HL-60/S4 (cell line): ENCODE data around the gene NARF.
"Not testable (repeated sequence)": the region's sequence is repeated elsewhere in the genome, so short reads cannot be mapped to it uniquely, and the experiment has no call there.

Experiments
- in situ Hi-C: fragments of 300-500 bp; cut with MboI; formaldehyde crosslinking; loops from 2 replicates; pipeline ENCODE4 v1.14.3; 2022; ENCODE audit warnings: low sequenced_read_pairs

Gene NARF

DNA sequence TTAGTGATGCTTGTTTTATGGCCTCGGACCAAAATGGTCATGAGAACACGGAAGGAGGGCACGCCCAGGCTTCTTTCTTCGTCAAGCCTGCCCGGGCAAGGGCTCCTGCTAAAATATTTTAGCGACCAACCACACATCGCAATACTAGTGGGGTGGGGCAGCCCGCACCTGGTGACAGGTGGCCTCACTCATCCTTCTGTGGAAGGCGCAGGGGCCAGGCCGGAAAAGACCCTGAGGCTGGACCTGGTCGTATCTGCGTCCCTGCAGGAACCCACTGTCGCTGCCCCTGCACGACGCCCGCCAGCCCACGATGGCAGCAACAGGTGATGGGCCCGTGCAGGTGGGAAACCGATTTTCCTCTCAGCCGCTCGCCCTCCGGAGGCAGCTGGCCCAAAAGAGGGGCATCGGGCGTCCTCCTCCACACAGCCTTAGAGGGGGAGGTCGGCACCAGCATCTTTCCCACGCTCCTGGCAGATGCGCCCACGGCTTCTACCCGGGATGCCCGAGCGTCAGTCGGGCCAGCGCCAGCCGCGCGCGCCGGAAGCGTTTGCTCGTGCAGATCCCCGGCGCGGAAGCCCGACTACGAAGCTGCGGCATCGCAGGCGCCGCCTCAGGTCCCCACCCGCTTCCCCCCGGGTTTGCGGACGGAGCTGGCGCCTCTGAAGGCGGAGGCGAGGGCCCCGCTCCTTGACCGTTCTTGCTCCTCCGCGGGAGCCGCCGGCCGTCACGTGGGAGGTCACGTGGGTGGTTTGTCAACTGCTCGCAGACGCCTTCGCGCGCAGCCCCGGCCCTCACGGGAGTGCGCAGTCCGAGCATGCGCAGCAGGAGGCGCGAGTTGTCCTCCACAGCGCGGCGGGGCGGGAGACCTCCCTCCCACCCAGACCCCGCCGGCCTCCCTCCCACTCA lies 38.2 kb downstream of the NARF start:
- in situ Hi-C loops: no loop called here

GRCh38 chr17:82497483-82498405 lies 39.2 kb downstream of the NARF start:
- in situ Hi-C loops: no loop called here

GRCh38 chr17:82502207-82502606 lies 43.7 kb downstream of the NARF start:
- in situ Hi-C loops: no loop called here

- in situ Hi-C loops: no loop called here
Observed at GRCh38 chr17:82503094-82503727, 44.7 kb downstream of the NARF start.

DNA sequence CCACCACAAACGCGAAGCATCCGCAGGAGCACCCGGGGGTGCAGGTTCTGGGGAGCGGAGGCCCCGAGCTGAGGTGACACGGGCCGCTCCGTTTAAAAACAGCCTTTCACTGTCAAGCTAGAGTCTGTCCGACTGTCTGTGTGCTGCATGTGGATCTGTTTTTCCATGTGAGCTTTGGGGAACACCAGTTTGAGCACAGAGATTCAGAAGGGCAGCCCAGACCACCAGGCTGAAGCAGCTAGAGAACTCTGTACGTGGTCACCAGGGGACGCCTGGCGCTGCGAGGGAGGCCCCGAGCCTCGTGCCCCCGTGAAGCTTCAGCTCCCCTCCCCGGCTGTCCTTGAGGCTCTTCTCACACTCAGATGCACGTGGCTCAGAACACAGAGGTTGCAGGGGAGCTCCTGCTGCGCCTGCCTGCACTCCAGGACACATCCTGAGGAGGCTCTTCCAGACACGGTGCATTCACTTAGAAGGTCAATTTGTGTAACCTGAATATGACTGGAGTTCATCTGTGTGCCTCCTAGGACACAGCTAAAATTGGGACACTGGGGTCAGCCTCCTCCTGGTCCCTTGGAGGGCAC lies 45.3 kb downstream of the NARF start:
- in situ Hi-C loops: no loop called here

DNA sequence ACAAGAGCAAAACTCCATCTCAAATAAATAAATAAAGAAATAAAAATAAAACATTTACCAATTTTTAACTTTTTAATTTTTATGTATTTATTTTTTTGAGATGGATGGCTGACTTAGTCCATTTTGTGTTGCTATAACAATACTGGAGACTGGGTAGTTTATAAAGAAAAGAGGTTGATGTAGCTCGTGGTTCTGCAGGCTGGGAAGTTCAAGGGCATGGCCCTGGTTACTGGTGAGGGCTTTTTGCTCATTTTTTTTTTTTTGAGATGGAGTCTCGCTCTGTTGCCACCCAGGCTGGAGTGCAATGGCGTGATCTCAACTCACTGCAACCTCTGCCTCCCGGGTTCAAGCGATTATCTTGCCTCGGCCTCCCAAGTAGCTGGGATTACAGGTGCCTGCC lies 46.8 kb downstream of the NARF start:
- in situ Hi-C loops: no loop called here

DNA sequence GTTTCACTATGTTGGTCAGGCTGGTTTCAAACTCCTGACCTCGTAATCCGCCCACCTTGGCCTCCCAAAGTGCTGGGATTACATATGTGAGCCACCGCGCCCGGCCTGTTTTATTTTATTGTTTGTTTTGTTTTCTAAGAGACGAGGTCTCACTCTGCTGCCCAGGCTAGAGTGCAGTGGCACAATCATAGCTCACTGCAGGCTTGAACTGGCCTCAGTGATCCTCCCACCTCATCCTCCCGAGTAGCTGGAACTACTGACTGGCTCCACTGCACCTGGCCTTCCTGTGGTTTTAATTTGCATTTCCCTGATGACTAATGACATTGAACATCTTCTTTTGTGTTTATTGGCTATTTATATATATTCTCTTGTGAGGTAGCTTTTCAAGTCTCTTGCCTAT lies 47.9 kb downstream of the NARF start:
- in situ Hi-C loops: not testable (repeated sequence)

GRCh38 chr17:82507631-82508175 lies 49.2 kb downstream of the NARF start:
- in situ Hi-C loops: no loop called here

DNA sequence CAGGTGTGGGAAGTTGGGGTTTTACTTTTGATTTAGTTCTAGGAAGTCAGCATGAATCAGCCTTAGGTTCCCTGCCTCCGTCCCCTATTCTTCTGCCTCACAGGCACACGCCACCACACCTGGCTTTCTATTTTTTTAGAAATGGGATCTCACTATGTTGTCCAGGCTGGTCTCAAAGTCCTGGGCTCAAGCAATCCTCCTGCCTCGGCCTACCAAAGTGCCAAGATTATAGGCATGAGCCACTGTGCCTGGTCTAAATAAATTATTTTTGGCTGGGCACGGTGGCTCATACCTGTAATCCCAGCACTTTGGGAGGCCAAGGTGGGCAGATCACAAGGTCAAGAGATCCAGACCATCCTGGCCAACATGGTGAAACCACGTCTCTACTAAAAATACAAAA lies 53.1 kb downstream of the NARF start:
- in situ Hi-C loops: not testable (repeated sequence)

DNA sequence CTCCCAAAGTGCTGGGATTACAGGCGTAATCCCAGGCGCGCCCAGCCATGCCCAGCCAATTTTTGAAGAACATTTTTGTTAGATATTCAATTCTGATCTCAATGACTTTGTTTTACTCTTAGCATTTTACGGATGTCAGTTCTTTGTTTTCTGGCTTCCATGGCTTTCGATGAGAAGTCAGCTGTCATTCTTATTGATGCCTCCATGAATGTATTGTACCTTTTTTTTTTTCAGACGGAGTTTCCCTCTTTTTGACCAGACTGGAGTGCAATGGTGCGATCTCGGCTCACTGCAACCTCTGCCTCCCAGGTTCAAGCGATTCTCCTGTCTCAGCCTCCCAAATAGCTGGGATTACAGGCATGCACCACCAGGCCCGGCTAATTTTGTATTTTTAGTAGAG lies 55.3 kb downstream of the NARF start:
- in situ Hi-C loops: not testable (repeated sequence)

- in situ Hi-C loops: no loop called here
Observed at GRCh38 chr17:82517230-82517865, 58.8 kb downstream of the NARF start.

- in situ Hi-C loops: no loop called here
Observed at GRCh38 chr17:82518826-82519810, 60.6 kb downstream of the NARF start, which contains the start of gene FOXK2. Gene FOXK2 (plus strand): TSS chr17:82519732. CDS start chr17:82519889, 157 bp downstream.

GRCh38 chr17:82519971-82520903 lies 61.7 kb downstream of the NARF start:
- in situ Hi-C loops: no loop called here

DNA sequence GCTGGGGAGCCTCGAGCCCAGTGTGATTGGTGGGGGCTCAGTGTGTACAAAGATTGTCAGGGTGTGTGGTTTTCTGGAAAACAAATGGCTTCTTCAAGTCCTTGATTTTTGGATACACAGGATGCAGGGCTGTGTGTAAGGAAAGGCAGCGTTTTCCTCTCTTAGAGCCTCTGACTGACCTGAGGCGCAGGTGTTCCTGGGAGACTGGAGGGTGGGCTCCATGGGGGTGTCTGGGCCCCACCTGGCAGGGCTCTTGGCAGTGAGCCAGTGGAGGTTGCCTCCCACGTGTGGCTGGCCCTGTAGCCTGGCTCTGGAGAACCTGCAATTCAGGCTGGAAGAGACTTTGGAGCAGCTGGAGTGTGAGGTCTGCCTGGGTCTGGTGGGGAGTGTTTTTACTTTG lies 66.0 kb downstream of the NARF start:
- in situ Hi-C loops: no loop called here

DNA sequence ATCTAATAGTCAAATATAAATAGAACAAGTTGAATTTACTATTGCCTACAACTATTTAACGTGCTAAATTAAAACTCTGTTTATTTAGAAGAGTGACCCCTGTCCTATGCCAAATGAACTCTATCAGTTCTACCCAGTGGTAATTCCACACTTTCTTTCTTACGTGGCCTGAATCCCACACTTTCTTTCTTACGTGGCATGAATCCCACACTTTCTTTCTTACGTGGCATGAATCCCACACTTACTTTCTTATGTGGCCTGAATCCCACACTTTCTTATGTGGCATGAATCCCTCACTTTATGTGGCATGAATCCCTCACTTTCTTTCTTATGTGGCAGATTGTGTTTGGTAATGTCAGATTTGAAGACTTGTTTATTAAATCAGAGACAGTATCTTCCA lies 67.2 kb downstream of the NARF start:
- in situ Hi-C loops: no loop called here

DNA sequence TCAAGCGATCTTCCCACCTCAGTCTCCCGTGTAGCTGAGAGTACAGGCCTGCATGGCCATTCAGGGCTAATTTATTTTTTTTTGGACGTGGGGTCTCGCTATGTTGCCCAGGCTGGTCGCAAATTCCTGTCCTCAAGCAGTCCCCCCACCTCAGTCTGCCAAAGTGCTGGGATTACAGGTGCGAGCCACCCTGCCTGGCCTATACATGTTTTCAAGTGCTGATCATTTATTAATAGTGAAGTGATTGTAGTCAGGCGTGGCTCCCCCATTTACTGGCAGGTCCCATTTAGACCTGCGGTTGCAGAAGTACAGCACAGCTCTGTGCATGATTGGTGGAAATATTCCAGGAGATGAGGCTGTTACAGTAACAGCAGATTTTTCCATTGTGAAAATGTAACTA lies 69.4 kb downstream of the NARF start:
- in situ Hi-C loops: no loop called here

DNA sequence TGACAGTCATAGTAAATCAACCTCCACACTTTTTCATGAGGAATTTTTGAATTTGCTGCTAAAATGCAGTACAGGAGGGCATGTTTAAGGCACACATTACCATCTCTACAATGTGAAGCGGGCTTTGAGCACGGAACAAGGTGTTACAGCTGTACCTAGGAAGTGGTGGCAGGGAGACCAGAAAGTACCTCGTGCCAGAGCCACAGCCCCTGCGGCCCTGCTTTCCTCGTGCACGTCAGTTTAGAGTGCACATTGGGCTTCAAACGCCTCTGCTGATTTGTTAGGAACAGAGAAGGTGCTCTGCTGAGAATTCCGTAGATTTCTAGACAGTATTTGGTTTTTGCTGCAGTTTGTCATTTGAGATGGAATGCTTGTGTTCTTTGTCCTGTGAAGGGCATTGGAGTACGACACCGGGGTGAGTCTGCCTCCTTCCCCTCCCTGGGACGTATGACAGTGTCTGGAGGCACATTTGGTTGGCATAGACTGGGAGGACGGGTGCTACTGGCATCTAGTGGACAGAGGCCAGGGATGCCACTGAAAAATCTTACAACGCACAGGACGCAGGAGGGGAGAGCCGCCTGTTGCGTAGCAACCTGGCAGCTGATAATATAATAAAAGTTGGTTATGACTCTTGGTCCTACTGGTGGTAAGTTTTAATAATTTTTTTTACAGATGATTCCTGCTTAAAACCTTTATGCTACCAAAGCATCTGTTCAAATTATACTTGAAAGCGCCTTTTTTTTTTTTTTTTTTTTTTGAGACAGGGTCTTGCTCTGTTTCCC lies 70.1 kb downstream of the NARF start:
- in situ Hi-C loops: no loop called here
